ENCODE measurements around the gene ARHGAP22. TPM values are rescaled to one million over a fixed set of nuclear protein-coding genes. Genes with fewer than 3 reads are reported as not detected.

The ARHGAP22 gene
- total RNA-seq, 2 donors from 2014 or later = 1.8 to 5.7 TPM

- H3K4me3 ChIP-seq = no peak overlapping the region
- H3K36me3 ChIP-seq = no peaks in the 10 kb centered on the region
- no peak for TF ChIP-seq CTCF (IDR thresholded peaks at IDR 0.05)
- H3K4me1 ChIP-seq = no peaks in the 10 kb centered on the region
- H3K9me3 ChIP-seq = peaks cover 0 to 4% of the 10 kb centered on the region in 2 donors
- peak; percentile 36 for DNase-seq (ENCODE audit: low spot score)
- H3K27ac ChIP-seq = no peak overlapping the region
- no peaks in the 10 kb centered on the region for H3K27me3 ChIP-seq
These were observed 128.4 kb downstream of the ARHGAP22 start for GRCh38 chr10:48476279-48476982.

GRCh38 chr10:48475943-48476278 lies 129.0 kb downstream of the ARHGAP22 start:
- Histone ChIP-seq H3K4me1 (no peaks in the 10 kb centered on the region), H3K27me3 (no peaks in the 10 kb centered on the region), H3K9me3 (peaks cover 0 to 4% of the 10 kb centered on the region in 2 donors), H3K27ac (no peak overlapping the region), H3K36me3 (no peaks in the 10 kb centered on the region), H3K4me3 (no peak overlapping the region)
- TF ChIP-seq CTCF (IDR thresholded peaks at IDR 0.05) = no peak
- peak; percentile 42 for DNase-seq (ENCODE audit: low spot score)

- TF ChIP-seq CTCF (IDR thresholded peaks at IDR 0.05) = no peak
- H3K4me1 ChIP-seq = no peaks in the 10 kb centered on the region
- no peak overlapping the region for H3K4me3 ChIP-seq
- H3K9me3 ChIP-seq = peaks cover 0 to 4% of the 10 kb centered on the region in 2 donors
- DNase-seq (ENCODE audit: low spot score) = peak; percentile 30
- no peaks in the 10 kb centered on the region for H3K36me3 ChIP-seq
- no peak overlapping the region for H3K27ac ChIP-seq
- H3K27me3 ChIP-seq = no peaks in the 10 kb centered on the region
These were observed 130.0 kb downstream of the ARHGAP22 start for GRCh38 chr10:48474765-48475365.

- TF ChIP-seq CTCF (IDR thresholded peaks at IDR 0.05) = no peak
- peaks cover 0 to 4% of the 10 kb centered on the region in 2 donors for H3K9me3 ChIP-seq
- no peaks in the 10 kb centered on the region for H3K4me1 ChIP-seq
- H3K4me3 ChIP-seq = no peak overlapping the region
- H3K27ac ChIP-seq = no peak overlapping the region
- no peaks in the 10 kb centered on the region for H3K27me3 ChIP-seq
- H3K36me3 ChIP-seq = no peaks in the 10 kb centered on the region
- no peak for DNase-seq (ENCODE audit: low spot score)
These were observed 131.2 kb downstream of the ARHGAP22 start for GRCh38 chr10:48473704-48474103.

- peaks cover 0 to 4% of the 10 kb centered on the region in 2 donors for H3K9me3 ChIP-seq
- H3K4me1 ChIP-seq = no peaks in the 10 kb centered on the region
- no peak overlapping the region for H3K27ac ChIP-seq
- no peak for DNase-seq (ENCODE audit: low spot score)
- H3K4me3 ChIP-seq = no peak overlapping the region
- TF ChIP-seq CTCF (IDR thresholded peaks at IDR 0.05) = no peak
- H3K27me3 ChIP-seq = no peaks in the 10 kb centered on the region
- H3K36me3 ChIP-seq = no peaks in the 10 kb centered on the region
These were observed 132.3 kb downstream of the ARHGAP22 start for GRCh38 chr10:48472501-48473069.

Measured in right atrium auricular region (tissue), 2 donors.